GM12872 (cell line): Measurements from ENCODE around the gene SMARCC1.

Experiments
- TF ChIP-seq, protein P1 (sequence below): IDR thresholded peaks from 3 replicates; pipeline ENCODE4 v1.5.1; 2011; ENCODE audit warnings: low read depth, mild to moderate bottlenecking, low read length, moderate library complexity; ENCODE audit not compliant: insufficient read depth

Gene SMARCC1

DNA sequence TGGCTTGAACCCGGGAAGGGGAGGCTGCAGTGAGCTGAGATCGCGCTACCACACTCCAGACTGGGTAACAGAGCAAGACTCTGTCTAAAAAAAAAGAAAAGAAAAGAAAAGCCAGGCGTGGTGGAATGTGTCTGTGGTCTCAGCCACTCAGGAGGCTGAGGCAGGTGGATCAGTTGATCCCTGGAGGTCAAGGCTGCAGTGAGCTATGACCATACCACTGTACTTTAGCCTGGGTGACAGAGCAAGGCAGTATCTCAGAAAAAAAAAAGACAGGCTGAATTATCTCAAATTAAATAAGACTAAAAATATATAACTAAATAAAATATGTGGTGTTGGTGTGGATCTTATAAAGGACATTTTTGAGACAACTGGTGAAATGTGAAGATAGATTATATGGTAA lies 20.6 kb downstream of the SMARCC1 start:
- TF ChIP-seq, protein P1, sequence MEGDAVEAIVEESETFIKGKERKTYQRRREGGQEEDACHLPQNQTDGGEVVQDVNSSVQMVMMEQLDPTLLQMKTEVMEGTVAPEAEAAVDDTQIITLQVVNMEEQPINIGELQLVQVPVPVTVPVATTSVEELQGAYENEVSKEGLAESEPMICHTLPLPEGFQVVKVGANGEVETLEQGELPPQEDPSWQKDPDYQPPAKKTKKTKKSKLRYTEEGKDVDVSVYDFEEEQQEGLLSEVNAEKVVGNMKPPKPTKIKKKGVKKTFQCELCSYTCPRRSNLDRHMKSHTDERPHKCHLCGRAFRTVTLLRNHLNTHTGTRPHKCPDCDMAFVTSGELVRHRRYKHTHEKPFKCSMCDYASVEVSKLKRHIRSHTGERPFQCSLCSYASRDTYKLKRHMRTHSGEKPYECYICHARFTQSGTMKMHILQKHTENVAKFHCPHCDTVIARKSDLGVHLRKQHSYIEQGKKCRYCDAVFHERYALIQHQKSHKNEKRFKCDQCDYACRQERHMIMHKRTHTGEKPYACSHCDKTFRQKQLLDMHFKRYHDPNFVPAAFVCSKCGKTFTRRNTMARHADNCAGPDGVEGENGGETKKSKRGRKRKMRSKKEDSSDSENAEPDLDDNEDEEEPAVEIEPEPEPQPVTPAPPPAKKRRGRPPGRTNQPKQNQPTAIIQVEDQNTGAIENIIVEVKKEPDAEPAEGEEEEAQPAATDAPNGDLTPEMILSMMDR: no peak

DNA sequence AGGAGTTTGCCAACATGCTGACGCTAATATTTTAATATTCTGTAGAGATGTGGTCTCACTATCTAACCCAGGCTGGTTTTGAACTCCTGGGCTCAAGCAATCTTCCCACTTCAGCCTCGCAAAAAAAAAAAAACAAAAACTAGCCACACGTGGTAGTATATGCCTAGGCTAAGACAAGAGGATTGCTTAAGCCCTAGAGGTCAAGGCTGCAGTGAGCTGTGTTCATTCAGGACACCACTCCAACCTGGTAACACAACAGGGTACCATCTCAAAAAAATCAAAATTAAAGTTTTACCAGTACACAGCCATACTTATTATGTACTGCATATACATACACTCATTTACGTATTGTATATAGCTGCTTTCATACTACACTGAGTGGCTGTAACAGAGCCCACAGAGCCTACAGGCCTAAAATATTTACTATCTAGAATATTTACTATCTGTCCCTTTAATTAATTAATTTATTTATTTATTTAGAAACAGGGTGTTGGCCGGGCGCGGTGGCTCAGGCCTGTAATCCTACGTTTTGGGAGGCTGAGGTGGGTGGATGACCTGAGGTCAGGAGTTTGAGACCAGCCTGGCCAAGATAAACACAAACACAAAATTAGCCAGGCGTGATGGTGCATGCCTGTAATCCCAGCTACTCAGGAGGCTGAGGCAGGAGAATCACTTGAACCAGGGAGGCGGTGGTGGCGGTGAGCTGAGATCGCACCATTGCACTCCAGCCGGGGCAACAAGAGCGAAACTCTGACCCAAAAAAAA lies 23.2 kb downstream of the SMARCC1 start:
- TF ChIP-seq, protein P1: no peak

DNA sequence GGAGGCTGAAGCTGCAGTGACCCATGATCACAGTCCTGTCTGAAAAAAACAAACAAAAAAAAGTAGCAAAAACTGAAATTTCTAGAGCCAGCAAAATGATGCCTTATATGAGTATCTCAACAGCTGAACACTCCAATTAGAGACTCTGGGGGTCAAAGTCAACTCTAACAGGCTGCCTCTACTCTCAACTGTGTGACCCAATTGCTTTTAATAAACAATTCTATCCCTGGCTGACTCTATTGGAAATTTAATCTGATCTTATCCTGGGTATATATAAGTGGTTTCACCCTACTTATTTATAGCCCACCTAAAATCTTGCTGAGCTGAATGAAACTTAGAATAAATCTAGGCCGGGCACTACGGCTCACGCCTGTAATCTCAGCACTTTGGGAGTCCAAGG lies 29.0 kb downstream of the SMARCC1 start:
- TF ChIP-seq, protein P1: no peak

DNA sequence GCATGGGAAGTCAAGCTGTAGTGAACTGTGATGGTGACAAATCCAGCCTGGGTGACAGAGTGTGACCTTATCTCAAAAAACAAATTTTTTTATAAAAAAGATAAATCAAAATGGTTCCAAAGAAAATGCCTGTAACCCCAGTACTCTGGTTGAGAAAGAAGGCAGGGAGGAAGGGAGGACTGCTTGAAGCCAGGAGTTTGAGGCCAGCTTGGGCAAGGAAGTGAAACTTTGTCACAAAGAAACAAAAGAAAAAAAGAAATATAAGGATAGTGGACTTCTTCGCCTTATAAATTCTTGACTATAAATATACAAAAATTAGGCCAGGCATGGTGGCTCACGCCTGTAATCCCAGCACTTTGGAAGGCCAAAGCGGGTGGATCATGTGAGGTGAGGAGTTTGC lies 34.1 kb downstream of the SMARCC1 start:
- TF ChIP-seq, protein P1: no peak

DNA sequence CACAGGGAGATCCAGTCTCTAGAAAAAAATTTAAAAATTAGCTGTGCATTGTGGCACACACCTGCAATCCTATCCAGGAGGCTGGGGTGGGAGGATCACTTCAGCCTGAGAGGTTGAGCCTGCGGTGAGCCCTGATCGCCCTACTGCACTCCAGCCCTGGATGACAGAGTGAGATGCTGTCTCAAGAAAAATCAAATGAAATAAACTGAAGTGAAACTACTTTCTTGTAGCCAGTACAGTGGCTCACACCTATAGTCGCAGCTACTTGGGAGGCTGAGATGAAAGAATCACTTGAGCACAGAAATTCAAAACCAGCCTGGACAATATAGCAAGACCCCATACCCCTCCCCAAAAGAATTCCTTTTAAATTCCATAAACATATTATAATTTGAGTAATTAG lies 35.4 kb downstream of the SMARCC1 start:
- TF ChIP-seq, protein P1: no peak

DNA sequence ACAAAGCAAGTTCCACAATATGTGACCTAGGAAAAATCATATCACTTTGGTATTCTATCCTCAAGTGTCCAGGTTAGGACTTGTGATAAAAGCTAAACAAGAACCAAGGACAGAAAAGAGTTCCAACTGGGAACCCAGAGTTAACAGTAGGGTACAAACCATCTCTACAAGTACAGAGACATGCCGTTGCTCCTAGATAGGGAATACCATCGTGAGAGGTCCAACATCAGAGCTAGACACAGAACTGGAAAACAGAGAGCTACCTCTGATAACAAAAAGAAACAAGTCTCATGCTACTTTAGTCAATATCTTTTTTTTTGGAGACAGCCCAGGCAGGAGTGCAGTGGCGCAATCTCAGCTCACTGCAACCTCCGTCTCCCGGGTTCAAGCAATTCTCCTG lies 37.8 kb downstream of the SMARCC1 start:
- TF ChIP-seq, protein P1: no peak

DNA sequence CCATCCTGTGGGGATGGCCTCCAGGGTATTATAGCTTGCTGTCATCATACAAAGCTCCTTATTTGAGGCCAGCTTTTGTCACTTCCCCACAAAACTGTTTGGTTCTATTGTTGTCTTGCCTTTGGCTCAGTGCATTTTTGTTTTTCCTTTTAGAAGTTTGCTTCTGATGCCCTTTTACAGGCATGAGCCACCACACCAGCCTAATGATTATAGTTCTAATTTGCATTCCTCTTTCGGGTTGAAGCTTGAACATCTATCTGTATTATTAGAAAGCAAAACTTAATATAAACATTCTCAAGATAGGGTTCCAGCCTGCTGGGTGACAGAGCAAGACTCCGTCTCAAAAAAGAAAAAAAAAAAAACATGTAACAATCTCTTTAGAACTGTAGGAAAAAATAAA lies 39.8 kb downstream of the SMARCC1 start:
- TF ChIP-seq, protein P1: no peak
